Suprapubic skin (tissue), 4 donors: ENCODE data around the gene CDH15. TPM values are rescaled to one million over a fixed set of nuclear protein-coding genes. Genes with fewer than 3 reads are reported as not detected.

Source experiments
- DNase-seq, 2 donors: peaks; one replicate each; pipeline ENCODE4 v3.0.0-alpha.2; 2019; ENCODE audit warnings: low spot score in 2 of 2
- H3K27ac ChIP-seq: fragments of 200-600 bp; sonication (generic); one replicate; pipeline ENCODE4 v1.5.1; 2019
- H3K27me3 ChIP-seq: fragments of 200-600 bp; sonication (generic); one replicate; pipeline ENCODE4 v1.5.1; 2019
- H3K36me3 ChIP-seq: fragments of 200-600 bp; sonication (generic); one replicate; pipeline ENCODE4 v1.5.1; 2019
- H3K4me1 ChIP-seq: fragments of 200-600 bp; sonication (generic); one replicate; pipeline ENCODE4 v1.5.1; 2019
- H3K4me3 ChIP-seq: fragments of 200-600 bp; sonication (generic); one replicate; pipeline ENCODE4 v1.5.1; 2019; ENCODE audit warnings: mild to moderate bottlenecking
- H3K9me3 ChIP-seq: fragments of 200-600 bp; sonication (generic); one replicate; pipeline ENCODE4 v1.5.1; 2019
- CTCF ChIP-seq, 2 donors: fragments of 200-600 bp in 1 of 2; fragments of 450-650 bp in 1 of 2; sonication (generic) in 1 of 2; IDR thresholded peaks; one replicate each; pipeline ENCODE4 v1.5.1; 2016 to 2019; ENCODE audit warnings: antibody characterized with exemption in 2 of 2, mild to moderate bottlenecking in 1 of 2, moderate library complexity in 1 of 2
- EP300 ChIP-seq: sonication (generic); formaldehyde crosslinking; IDR thresholded peaks from one replicate; pipeline ENCODE4 v1.6.1; 2017; ENCODE audit warnings: antibody characterized with exemption
- POLR2A ChIP-seq, 2 donors: fragments of 450-650 bp; IDR thresholded peaks; one replicate each; pipeline ENCODE4 v1.6.1; 2017; ENCODE audit warnings: antibody characterized with exemption in 2 of 2, mild to moderate bottlenecking in 2 of 2, moderate library complexity in 2 of 2
- POLR2AphosphoS5 ChIP-seq, 3 donors: sonication (generic); formaldehyde crosslinking; IDR thresholded peaks; one replicate each; pipeline ENCODE4 v1.6.1; 2017; ENCODE audit warnings: antibody characterized with exemption in 3 of 3
- WGBS: methylation state at CpG from one replicate; pipeline ENCODE4 v1.1.5; 2018; 5-methylcytosine and 5-hydroxymethylcytosine counted together
- total RNA-seq, 4 donors: library from RNA; depleted of rRNA; stranded (reverse); fragments of >200 nt; gene quantifications; one replicate each; pipeline ENCODE4 v1.1.0, GENCODE V29; 2016

The CDH15 gene
- total RNA-seq, 4 donors from 2014 or later, result 0.16 to 0.48 TPM; not detected in 2

GRCh38 chr16:89159066-89159849 lies 12.3 kb upstream of the CDH15 start:
- Histone ChIP-seq H3K4me1 (peaks cover 30% of the 10 kb centered on the region), H3K27me3 (peaks cover 33% of the 10 kb centered on the region), H3K4me3 (no peak overlapping the region), H3K9me3 (no peaks in the 10 kb centered on the region), H3K36me3 (no peaks in the 10 kb centered on the region), H3K27ac (no peak overlapping the region)
- WGBS, result 45% methylated on average over 29 of the region's 48 CpGs
- DNase-seq, result no peak
- no peak for TF ChIP-seq POLR2A (IDR thresholded peaks at IDR 0.05)

- no peak overlapping the region for H3K4me3 ChIP-seq
- no peak for DNase-seq
- no peak overlapping the region for H3K27ac ChIP-seq
- peaks cover 36% of the 10 kb centered on the region for H3K27me3 ChIP-seq
- peaks cover 23% of the 10 kb centered on the region for H3K4me1 ChIP-seq
- no peak for TF ChIP-seq EP300
- H3K9me3 ChIP-seq, result no peaks in the 10 kb centered on the region
- 96% methylated on average over 9 of the region's 20 CpGs for WGBS
- no peaks in the 10 kb centered on the region for H3K36me3 ChIP-seq
Observed at GRCh38 chr16:89159850-89160354, 11.6 kb upstream of the CDH15 start.

GRCh38 chr16:89160977-89161701 lies 10.4 kb upstream of the CDH15 start:
- no peak overlapping the region for H3K4me3 ChIP-seq
- peaks cover 43% of the 10 kb centered on the region for H3K27me3 ChIP-seq
- no peaks in the 10 kb centered on the region for H3K9me3 ChIP-seq
- H3K4me1 ChIP-seq, result peaks cover 11% of the 10 kb centered on the region
- WGBS, result 80% methylated on average over 24 of the region's 29 CpGs
- H3K27ac ChIP-seq, result no peak overlapping the region
- TF ChIP-seq EP300 (no peak), POLR2A (IDR thresholded peaks at IDR 0.05) (no peak), POLR2AphosphoS5 (IDR thresholded peaks at IDR 0.05) (no peak), CTCF (IDR thresholded peaks at IDR 0.05) (no peak)
- H3K36me3 ChIP-seq, result no peaks in the 10 kb centered on the region
- no peak for DNase-seq

GRCh38 chr16:89161763-89162713 lies 9.5 kb upstream of the CDH15 start:
- no peak for TF ChIP-seq POLR2AphosphoS5 (IDR thresholded peaks at IDR 0.05)
- TF ChIP-seq CTCF (IDR thresholded peaks at IDR 0.05), result no peak
- TF ChIP-seq EP300, result no peak
- TF ChIP-seq POLR2A (IDR thresholded peaks at IDR 0.05), result no peak
- DNase-seq, result no peak
- Histone ChIP-seq H3K9me3 (no peaks in the 10 kb centered on the region), H3K4me3 (no peak overlapping the region), H3K4me1 (peaks cover 6% of the 10 kb centered on the region), H3K27ac (no peak overlapping the region), H3K36me3 (no peaks in the 10 kb centered on the region), H3K27me3 (peaks cover 49% of the 10 kb centered on the region)
- WGBS, result 81% methylated on average over 25 of the region's 40 CpGs

GRCh38 chr16:89163297-89163696 lies 8.3 kb upstream of the CDH15 start:
- no peak for DNase-seq
- no peak for TF ChIP-seq POLR2AphosphoS5 (IDR thresholded peaks at IDR 0.05)
- no peak for TF ChIP-seq POLR2A (IDR thresholded peaks at IDR 0.05)
- no peak for TF ChIP-seq EP300
- no peak for TF ChIP-seq CTCF (IDR thresholded peaks at IDR 0.05)
- Histone ChIP-seq H3K27me3 (peaks cover 62% of the 10 kb centered on the region), H3K36me3 (no peaks in the 10 kb centered on the region), H3K27ac (no peak overlapping the region), H3K9me3 (no peaks in the 10 kb centered on the region), H3K4me3 (no peak overlapping the region), H3K4me1 (peaks cover 11% of the 10 kb centered on the region)
- WGBS, result 81% methylated on average over 9 of the region's 9 CpGs
